HepG2 (cell line): ENCODE measurements around the gene ZNF24. TPM values are rescaled to one million over a fixed set of nuclear protein-coding genes. Genes with fewer than 3 reads are reported as not detected.

Experiments
- AGO1 ChIP-seq: fragments of 200-400 bp; formaldehyde crosslinking; IDR thresholded peaks from 2 replicates; pipeline ENCODE4 v1.6.1; 2017; ENCODE audit warnings: mild to moderate bottlenecking, low read depth, low read length, moderate library complexity; ENCODE audit not compliant: poor library complexity, severe bottlenecking
- BHLHE40 ChIP-seq: IDR thresholded peaks from 2 replicates; pipeline ENCODE4 v1.6.1; 2011; ENCODE audit warnings: low read length, improper control_type of control experiment
- DNMT1 ChIP-seq: sonication (generic); formaldehyde crosslinking; IDR thresholded peaks from 2 replicates; pipeline ENCODE4 v1.5.1; 2020; ENCODE audit warnings: mild to moderate bottlenecking, missing genetic modification reagents
- DNMT3B ChIP-seq: conservative IDR thresholded peaks from 2 replicates; pipeline ENCODE4 v1.6.1; 2016; ENCODE audit warnings: missing biosample characterization, control low read depth
- EED ChIP-seq: sonication (generic); formaldehyde crosslinking; IDR thresholded peaks from 2 replicates; pipeline ENCODE4 v1.5.0; 2020; ENCODE audit warnings: mild to moderate bottlenecking, missing genetic modification reagents
- FLYWCH1 ChIP-seq: sonication (generic); formaldehyde crosslinking; IDR thresholded peaks from 2 replicates; pipeline ENCODE4 v1.8.1; 2023; ENCODE audit warnings: mild to moderate bottlenecking, missing genetic modification reagents
- FOXJ3 ChIP-seq: sonication (generic); formaldehyde crosslinking; IDR thresholded peaks from 2 replicates; pipeline ENCODE4 v1.4.0; 2020; ENCODE audit warnings: missing genetic modification reagents, mild to moderate bottlenecking, borderline replicate concordance
- HMG20A ChIP-seq: IDR thresholded peaks from 2 replicates; pipeline ENCODE4 v1.6.1; 2016; ENCODE audit warnings: borderline replicate concordance
- HNF4A ChIP-seq: sonication (generic); formaldehyde crosslinking; IDR thresholded peaks from 2 replicates; pipeline ENCODE4 v1.4.0; 2020; ENCODE audit warnings: missing genetic modification reagents
- HNF4G ChIP-seq, 2 experiments: sonication (generic) in 1 of 2; formaldehyde crosslinking in 1 of 2; IDR thresholded peaks; 2 replicates each; pipeline versions ENCODE4 v1.4.0 to v1.6.1; 2011 to 2020; ENCODE audit warnings: borderline replicate concordance in 2 of 2, low read depth in 2 of 2, mild to moderate bottlenecking in 2 of 2, low read length in 1 of 2, missing genetic modification reagents in 1 of 2, moderate library complexity in 1 of 2
- KDM4B ChIP-seq: sonication (generic); formaldehyde crosslinking; IDR thresholded peaks from 2 replicates; pipeline ENCODE4 v1.4.0; 2020; ENCODE audit warnings: missing genetic modification reagents
- NFE2L1 ChIP-seq: sonication (generic); formaldehyde crosslinking; IDR thresholded peaks from 2 replicates; pipeline ENCODE4 v1.4.0; 2020; ENCODE audit warnings: missing genetic modification reagents, mild to moderate bottlenecking, borderline replicate concordance
- ONECUT2 ChIP-seq: sonication (generic); formaldehyde crosslinking; IDR thresholded peaks from 2 replicates; pipeline ENCODE4 v1.4.0; 2020; ENCODE audit warnings: missing genetic modification reagents
- REXO4 ChIP-seq: sonication (generic); formaldehyde crosslinking; IDR thresholded peaks from 2 replicates; pipeline ENCODE4 v1.8.0; 2022; ENCODE audit warnings: missing genetic modification reagents, mild to moderate bottlenecking, borderline replicate concordance
- SRY ChIP-seq: sonication (generic); formaldehyde crosslinking; IDR thresholded peaks from 2 replicates; pipeline ENCODE4 v1.8.0; 2022; ENCODE audit warnings: mild to moderate bottlenecking, missing genetic modification reagents
- ZBTB21 ChIP-seq: sonication (generic); formaldehyde crosslinking; IDR thresholded peaks from 2 replicates; pipeline ENCODE4 v1.4.0; 2020; ENCODE audit warnings: missing genetic modification reagents
- ZFP1 ChIP-seq: IDR thresholded peaks from 2 replicates; pipeline ENCODE4 v1.6.1; 2016
- ZMYM2 ChIP-seq: sonication (generic); formaldehyde crosslinking; IDR thresholded peaks from 2 replicates; pipeline ENCODE4 v1.8.0; 2022; ENCODE audit warnings: mild to moderate bottlenecking, missing genetic modification reagents
- ZNF12 ChIP-seq: sonication (generic); formaldehyde crosslinking; IDR thresholded peaks from 2 replicates; pipeline ENCODE4 v1.5.0; 2020; ENCODE audit warnings: missing genetic modification reagents
- ZNF124 ChIP-seq: sonication (generic); formaldehyde crosslinking; IDR thresholded peaks from 2 replicates; pipeline ENCODE4 v1.4.0; 2020; ENCODE audit warnings: missing genetic modification reagents
- ZNF205 ChIP-seq: IDR thresholded peaks from 2 replicates; pipeline ENCODE4 v1.6.1; 2018; ENCODE audit warnings: missing biosample characterization, missing genetic modification reagents
- ZNF296 ChIP-seq: sonication (generic); formaldehyde crosslinking; conservative IDR thresholded peaks from 2 replicates; pipeline ENCODE4 v1.5.0; 2020; ENCODE audit warnings: mild to moderate bottlenecking, missing genetic modification reagents
- ZNF333 ChIP-seq: sonication (generic); formaldehyde crosslinking; IDR thresholded peaks from 2 replicates; pipeline ENCODE4 v1.4.0; 2020; ENCODE audit warnings: mild to moderate bottlenecking, missing genetic modification reagents, borderline replicate concordance
- ZNF660 ChIP-seq: sonication (generic); formaldehyde crosslinking; IDR thresholded peaks from 2 replicates; pipeline ENCODE4 v1.5.1; 2020; ENCODE audit warnings: mild to moderate bottlenecking, low read depth, missing genetic modification reagents, borderline replicate concordance
- polyA plus RNA-seq, 8 experiments: library from polyadenylated mRNA; depleted of rRNA in 3 of 8; stranded (reverse) in 7 of 8; unstranded in 1 of 8; fragments of >200 nt; fragmentation: Illumina TruSeq in 4 of 8; extraction: Trizol in 4 of 8; gene quantifications; 2 replicates each; pipeline versions ENCODE4 v1.2.1 to v1.2.3, GENCODE V29; 2011 to 2016; ENCODE audit warnings: low read depth in 4 of 8, missing spikeins in 1 of 8, mixed read lengths in 1 of 8; ENCODE audit not compliant: insufficient read depth in 1 of 8
- total RNA-seq, 5 experiments: library from RNA; depleted of rRNA; stranded (reverse); fragments of >200 nt; fragmentation: Illumina TruSeq; extraction: Trizol; gene quantifications; 2 replicates each; pipeline ENCODE4 v1.2.3, GENCODE V29; 2016; ENCODE audit warnings: low read depth in 1 of 5
- TF ChIP-seq, protein P1 (sequence below): sonication (generic); formaldehyde crosslinking; IDR thresholded peaks from 2 replicates; pipeline ENCODE4 v1.5.1; 2020; ENCODE audit warnings: mild to moderate bottlenecking, missing genetic modification reagents, moderate library complexity
- TF ChIP-seq, protein P2 (sequence below): sonication (generic); formaldehyde crosslinking; IDR thresholded peaks from 2 replicates; pipeline ENCODE4 v1.5.1; 2020; ENCODE audit warnings: mild to moderate bottlenecking, missing genetic modification reagents, moderate library complexity

The ZNF24 gene
- total and polyA plus RNA-seq, 2 of the 13 experiments (the other 11 are each of a cell fraction or from before 2014, with no cell fraction given), result 19.5 to 41.1 TPM

DNA sequence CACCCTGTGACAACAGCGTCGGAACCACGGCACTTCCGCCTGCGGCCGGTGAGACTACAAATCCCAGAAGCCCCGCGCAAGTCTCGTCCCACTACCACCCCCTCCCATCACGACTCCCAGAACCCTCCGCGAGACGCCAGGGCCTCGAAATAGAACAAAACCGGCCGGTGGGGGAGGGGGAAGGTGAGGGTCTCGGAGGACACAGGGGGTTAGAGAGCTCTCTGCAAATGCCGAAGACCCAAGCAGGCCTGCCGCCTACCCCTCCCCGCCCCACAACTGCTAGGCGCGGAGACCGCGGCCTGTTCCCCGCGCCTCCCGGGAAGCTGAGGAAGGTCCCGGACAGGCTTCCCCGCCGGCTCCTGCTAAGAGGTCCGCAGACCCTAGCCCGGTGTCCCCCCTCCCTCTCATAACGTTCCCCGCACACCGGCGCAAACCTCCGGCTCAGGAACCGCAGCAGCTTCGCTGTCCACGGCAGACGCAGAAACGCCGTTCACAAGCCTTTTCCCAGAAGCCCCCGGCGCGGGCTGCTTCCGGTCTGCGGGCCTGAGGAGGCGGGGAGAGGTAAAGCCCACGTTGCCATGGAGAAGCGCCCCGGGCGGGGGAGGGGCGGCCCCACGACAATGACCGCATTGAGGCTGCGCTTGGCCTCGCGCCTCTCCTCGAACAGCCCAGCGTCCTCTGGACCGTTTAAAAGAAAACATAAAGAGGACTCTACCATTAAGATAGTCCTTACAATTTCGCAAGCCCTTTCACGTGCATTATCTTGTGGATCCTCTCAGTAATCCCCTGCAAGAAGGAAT is at the start of gene ZNF24 (continued):
- TF ChIP-seq ZNF333 (CRISPR knock-in tag) (no peak), HNF4A (CRISPR knock-in tag) (peak; percentile 58; the same call in 1 of the 2 replicates), DNMT1 (CRISPR knock-in tag) (no peak), FLYWCH1 (CRISPR knock-in tag) (no peak), ZNF660 (CRISPR knock-in tag) (0 out of 2 replicates have a peak, but pooled peaks have one; percentile 68), SRY (CRISPR knock-in tag) (no peak; the same call in 1 of the 2 replicates), ZMYM2 (peak; percentile 70; the same call in 1 of the 2 replicates), ZNF124 (CRISPR knock-in tag) (no peak), ZNF296 (CRISPR knock-in tag) (no peak), KDM4B (no peak; the same call in 1 of the 2 replicates), FOXJ3 (CRISPR knock-in tag) (peak; percentile 69; the same call in 1 of the 2 replicates), NFE2L1 (CRISPR knock-in tag) (no peak), AGO1 (no peak), REXO4 (CRISPR knock-in tag) (no peak), DNMT3B (CRISPR knock-in tag) (peak; percentile 51), ZFP1 (0 out of 2 replicates have a peak, but pooled peaks have one; percentile 47), HNF4G (IDR thresholded peaks at IDR 0.05; ENCODE audit: borderline replicate concordance, low read depth, low read length) (peak; percentile 13; the same call in 1 of the 2 replicates), HNF4G (CRISPR knock-in tag; IDR thresholded peaks at IDR 0.05; ENCODE audit: borderline replicate concordance, low read depth) (0 out of 2 replicates have a peak, but pooled peaks have one; percentile 48), ZNF12 (0 out of 2 replicates have a peak, but pooled peaks have one; percentile 48), EED (CRISPR knock-in tag) (no peak), BHLHE40 (0 out of 2 replicates have a peak, but pooled peaks have one; percentile 51), ZNF205 (CRISPR knock-in tag) (no peak), ONECUT2 (CRISPR knock-in tag) (no peak), HMG20A (CRISPR knock-in tag) (peak; percentile 52; the same call in 1 of the 2 replicates), ZBTB21 (CRISPR knock-in tag) (no peak)
- TF ChIP-seq, protein P1, sequence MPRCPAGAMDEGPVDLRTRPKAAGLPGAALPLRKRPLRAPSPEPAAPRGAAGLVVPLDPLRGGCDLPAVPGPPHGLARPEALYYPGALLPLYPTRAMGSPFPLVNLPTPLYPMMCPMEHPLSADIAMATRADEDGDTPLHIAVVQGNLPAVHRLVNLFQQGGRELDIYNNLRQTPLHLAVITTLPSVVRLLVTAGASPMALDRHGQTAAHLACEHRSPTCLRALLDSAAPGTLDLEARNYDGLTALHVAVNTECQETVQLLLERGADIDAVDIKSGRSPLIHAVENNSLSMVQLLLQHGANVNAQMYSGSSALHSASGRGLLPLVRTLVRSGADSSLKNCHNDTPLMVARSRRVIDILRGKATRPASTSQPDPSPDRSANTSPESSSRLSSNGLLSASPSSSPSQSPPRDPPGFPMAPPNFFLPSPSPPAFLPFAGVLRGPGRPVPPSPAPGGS (CRISPR knock-in tag), result peak; percentile 78; the same call in 1 of the 2 replicates
- TF ChIP-seq, protein P2, sequence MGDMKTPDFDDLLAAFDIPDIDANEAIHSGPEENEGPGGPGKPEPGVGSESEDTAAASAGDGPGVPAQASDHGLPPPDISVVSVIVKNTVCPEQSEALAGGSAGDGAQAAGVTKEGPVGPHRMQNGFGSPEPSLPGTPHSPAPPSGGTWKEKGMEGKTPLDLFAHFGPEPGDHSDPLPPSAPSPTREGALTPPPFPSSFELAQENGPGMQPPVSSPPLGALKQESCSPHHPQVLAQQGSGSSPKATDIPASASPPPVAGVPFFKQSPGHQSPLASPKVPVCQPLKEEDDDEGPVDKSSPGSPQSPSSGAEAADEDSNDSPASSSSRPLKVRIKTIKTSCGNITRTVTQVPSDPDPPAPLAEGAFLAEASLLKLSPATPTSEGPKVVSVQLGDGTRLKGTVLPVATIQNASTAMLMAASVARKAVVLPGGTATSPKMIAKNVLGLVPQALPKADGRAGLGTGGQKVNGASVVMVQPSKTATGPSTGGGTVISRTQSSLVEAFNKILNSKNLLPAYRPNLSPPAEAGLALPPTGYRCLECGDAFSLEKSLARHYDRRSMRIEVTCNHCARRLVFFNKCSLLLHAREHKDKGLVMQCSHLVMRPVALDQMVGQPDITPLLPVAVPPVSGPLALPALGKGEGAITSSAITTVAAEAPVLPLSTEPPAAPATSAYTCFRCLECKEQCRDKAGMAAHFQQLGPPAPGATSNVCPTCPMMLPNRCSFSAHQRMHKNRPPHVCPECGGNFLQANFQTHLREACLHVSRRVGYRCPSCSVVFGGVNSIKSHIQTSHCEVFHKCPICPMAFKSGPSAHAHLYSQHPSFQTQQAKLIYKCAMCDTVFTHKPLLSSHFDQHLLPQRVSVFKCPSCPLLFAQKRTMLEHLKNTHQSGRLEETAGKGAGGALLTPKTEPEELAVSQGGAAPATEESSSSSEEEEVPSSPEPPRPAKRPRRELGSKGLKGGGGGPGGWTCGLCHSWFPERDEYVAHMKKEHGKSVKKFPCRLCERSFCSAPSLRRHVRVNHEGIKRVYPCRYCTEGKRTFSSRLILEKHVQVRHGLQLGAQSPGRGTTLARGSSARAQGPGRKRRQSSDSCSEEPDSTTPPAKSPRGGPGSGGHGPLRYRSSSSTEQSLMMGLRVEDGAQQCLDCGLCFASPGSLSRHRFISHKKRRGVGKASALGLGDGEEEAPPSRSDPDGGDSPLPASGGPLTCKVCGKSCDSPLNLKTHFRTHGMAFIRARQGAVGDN (CRISPR knock-in tag), result peak; percentile 95
